Right cardiac atrium (tissue), 5 donors: ENCODE measurements around the gene ROPN1L. TPM values are rescaled to one million over a fixed set of nuclear protein-coding genes. Genes with fewer than 3 reads are reported as not detected.

Source experiments
- ATAC-seq, 2 donors: fragments of 200-7000 bp; cut with Tn5 transposase; one replicate each; pipeline versions ENCODE4 v1.8.0 to v1.9.1; 2020; ENCODE audit warnings: moderate library complexity in 2 of 2, mild to moderate bottlenecking in 1 of 2
- DNase-seq, 3 donors: peaks; one replicate each; pipeline ENCODE4 v3.0.0-alpha.2; 2020
- H3K27ac ChIP-seq: one replicate; pipeline ENCODE4 v1.5.1; 2013; ENCODE audit warnings: mild to moderate bottlenecking, low read length, control low read depth, moderate library complexity
- H3K27me3 ChIP-seq: one replicate; pipeline ENCODE4 v1.6.1; 2013; ENCODE audit not compliant: control insufficient read depth, insufficient read depth
- H3K4me1 ChIP-seq: one replicate; pipeline ENCODE4 v1.6.1; 2013; ENCODE audit warnings: low read length; ENCODE audit not compliant: control insufficient read depth, insufficient read depth
- H3K4me3 ChIP-seq: one replicate; pipeline ENCODE4 v1.5.1; 2013; ENCODE audit warnings: low read length, control low read depth
- H3K9me3 ChIP-seq: one replicate; pipeline ENCODE4 v1.6.1; 2013; ENCODE audit warnings: low read length; ENCODE audit not compliant: control insufficient read depth
- WGBS: extraction: QIAGEN DNeasy Blood & Tissue Kit; methylation state at CpG from one replicate; pipeline ENCODE4 v1.1.7; 2013; 5-methylcytosine and 5-hydroxymethylcytosine counted together
- intact Hi-C, 4 donors: fragments of 100-400 bp; cut with DNase I; formaldehyde crosslinking; loops; one replicate each; pipeline versions ENCODE4 v1.11.0 to v1.14.0; 2022 to 2023
- polyA plus RNA-seq: library from polyadenylated mRNA; stranded (reverse); fragments of 200-250 nt; gene quantifications from one replicate; pipeline ENCODE4 v1.2.3, GENCODE V29; 2013
- total RNA-seq, 4 donors: library from RNA; stranded (reverse); fragmentation: NEBNext Ultra II Directional; extraction: Animal tissue kit (Norgen Biotek cat#: 25700); gene quantifications; one replicate each; pipeline ENCODE4 v1.2.1, GENCODE V29; 2021
- donor health status: healthy with polysubstance abuse.
- donor health status: DM: no; HTN: yes; CAD: no.
- donor health status: DM: no; HTN: no; CAD: no.
- donor health status: DM: no; HTN: yes; CAD: no; lungs with severe emphysema.
- donor health status: DM: yes; HTN: yes; CAD: no.

The ROPN1L gene
- total and polyA plus RNA-seq, 5 donors: 0.78 to 1.5 (median 0.93) TPM

DNA sequence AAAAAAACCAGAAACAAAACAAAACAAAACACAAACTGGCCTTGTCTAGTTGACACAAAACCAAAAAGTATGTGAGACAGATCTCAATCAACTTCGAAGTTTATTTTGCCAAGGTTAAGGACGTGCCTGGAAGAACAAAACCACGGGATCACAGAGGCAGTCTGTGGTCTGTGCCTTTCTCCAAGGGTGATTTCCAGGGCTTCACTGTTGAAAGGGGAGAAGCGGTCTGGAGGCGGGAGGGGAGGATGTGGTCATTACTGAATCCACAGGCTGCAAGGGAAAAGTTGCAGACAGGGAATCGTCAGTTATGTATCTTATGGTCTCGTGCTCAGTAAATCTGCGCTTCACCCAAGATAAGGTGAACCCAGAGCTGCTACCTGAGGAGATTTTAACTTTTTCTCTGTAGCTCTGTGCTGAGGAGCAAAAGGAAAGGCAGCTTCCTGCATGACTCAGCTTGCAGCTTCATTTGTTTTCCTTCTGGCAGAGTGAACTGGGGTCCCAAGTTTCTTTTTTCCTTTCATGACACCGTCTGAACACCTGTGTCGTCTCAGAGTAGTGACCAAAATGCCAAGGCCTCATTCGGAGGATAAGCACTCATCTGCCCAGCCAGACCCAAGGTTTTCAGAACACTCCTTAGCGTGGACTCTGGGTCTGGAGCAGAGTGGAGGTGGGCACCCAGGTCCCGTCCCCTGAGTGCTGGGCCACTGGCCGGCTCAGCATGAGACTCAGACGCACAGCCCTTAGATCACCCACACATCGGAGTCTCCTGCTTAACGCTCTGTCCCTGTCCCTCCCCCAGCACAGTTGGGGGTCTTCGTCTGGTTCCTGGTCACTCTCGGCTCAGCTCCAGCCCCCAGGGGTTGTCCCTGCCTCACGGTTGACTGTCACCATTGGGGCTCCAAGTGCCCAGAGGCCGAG, 25.9 kb downstream of the ROPN1L start:
- 49% methylated on average over 21 of the region's 21 CpGs for WGBS
- Histone ChIP-seq H3K9me3 (no peaks in the 10 kb centered on the region), H3K27me3 (no peaks in the 10 kb centered on the region), H3K4me1 (no peaks in the 10 kb centered on the region), H3K27ac (no peak overlapping the region), H3K4me3 (no peak overlapping the region)
- DNase-seq: no peak
- peak in 1 of 2 donors; percentile 47 for ATAC-seq
- intact Hi-C loops: no loop called here

DNA sequence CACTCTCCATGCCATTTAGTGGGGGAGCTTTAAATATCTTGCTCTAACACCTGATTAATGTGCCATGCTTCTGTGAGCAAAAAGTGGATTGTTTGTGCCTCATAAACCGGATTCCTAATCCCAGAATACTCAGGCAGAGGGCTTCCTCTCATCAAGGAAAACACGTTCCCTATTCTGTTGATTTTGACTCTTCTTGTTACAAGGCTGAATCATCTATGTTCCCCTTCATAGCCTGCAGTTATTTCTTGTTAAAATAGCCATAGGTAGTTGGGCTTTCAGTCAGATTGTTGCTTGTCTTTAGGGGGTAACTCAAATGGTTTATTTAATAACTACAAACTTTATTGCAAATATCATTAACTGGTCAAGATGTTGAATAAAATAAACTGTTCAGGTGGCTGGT, 26.6 kb downstream of the ROPN1L start:
- intact Hi-C loops: no loop called here
- no peak overlapping the region for H3K27ac ChIP-seq
- 65% methylated on average over 2 of the region's 2 CpGs for WGBS
- no peaks in the 10 kb centered on the region for H3K9me3 ChIP-seq
- no peaks in the 10 kb centered on the region for H3K27me3 ChIP-seq
- ATAC-seq: no peak
- DNase-seq: no peak
- H3K4me1 ChIP-seq: no peaks in the 10 kb centered on the region
- no peak overlapping the region for H3K4me3 ChIP-seq

DNA sequence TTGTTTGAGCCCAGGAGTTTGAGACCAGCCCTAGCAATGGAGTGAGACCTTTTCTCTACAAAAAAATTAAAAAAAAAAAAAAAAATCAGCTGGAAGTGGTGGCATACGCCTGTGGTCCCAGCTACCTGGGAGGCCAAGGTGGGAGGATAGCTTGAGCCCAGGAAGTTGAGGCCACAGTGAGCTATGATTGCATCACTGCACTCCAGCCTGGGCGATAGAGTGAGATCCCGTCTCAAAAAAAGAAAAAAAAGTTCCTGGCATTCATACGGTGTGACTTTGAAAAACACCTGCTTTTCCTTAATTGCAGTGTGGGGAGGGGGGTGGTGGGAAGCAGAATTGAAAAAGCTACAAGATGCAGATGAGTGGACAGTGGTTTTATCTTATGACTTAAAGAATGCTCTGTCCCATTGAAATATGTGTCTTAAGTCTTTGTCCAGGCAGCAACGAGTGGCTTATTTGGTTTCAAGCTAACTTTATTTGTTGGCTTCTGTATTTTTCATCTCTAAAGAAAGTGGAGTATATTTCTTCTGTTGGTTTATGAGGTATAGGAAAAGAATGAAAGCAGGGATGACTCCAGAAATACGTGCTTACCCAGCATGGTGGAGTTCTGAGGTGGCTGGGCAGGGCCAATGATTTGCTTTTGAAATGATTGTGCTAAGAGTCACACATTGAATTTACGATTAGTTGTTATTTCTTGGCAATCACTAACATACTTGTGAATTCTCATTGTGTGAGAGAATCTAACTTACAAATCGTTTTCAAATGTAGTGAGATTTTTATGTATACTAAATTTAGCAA, 27.8 kb downstream of the ROPN1L start:
- intact Hi-C loops: no loop called here
- 83% methylated on average over 8 of the region's 8 CpGs for WGBS
- peaks cover 2% of the 10 kb centered on the region for H3K9me3 ChIP-seq
- H3K4me3 ChIP-seq: no peak overlapping the region
- no peak overlapping the region for H3K27ac ChIP-seq
- no peaks in the 10 kb centered on the region for H3K4me1 ChIP-seq
- ATAC-seq: no peak
- H3K27me3 ChIP-seq: no peaks in the 10 kb centered on the region
- peak in 1 of 3 donors; percentile 1 for DNase-seq

DNA sequence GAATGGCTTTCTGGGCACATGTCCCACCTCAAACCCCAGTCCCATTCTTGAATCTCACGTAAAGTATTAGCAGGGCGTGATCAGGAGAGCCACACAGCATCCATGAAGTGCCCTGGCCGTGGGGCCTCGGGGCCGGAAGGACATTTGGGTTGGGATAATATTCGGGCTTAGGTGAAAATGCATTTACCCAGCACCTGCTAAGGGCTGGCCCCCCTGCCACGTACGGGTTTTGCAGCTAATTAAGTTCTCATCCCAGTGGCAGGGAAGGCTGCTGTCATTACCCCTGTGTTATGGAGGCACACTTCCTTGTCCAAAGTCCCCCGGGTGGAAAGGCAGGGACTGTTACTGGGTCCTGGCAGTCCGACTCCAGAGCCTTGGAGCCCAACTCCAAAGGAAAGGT, 29.0 kb downstream of the ROPN1L start:
- H3K9me3 ChIP-seq: peaks cover 4% of the 10 kb centered on the region
- 92% methylated on average over 10 of the region's 10 CpGs for WGBS
- no peak overlapping the region for H3K27ac ChIP-seq
- intact Hi-C loops: no loop called here
- no peaks in the 10 kb centered on the region for H3K4me1 ChIP-seq
- no peak overlapping the region for H3K4me3 ChIP-seq
- H3K27me3 ChIP-seq: no peaks in the 10 kb centered on the region
- peak in 1 of 3 donors; percentile 15 for DNase-seq
- ATAC-seq: no peak

DNA sequence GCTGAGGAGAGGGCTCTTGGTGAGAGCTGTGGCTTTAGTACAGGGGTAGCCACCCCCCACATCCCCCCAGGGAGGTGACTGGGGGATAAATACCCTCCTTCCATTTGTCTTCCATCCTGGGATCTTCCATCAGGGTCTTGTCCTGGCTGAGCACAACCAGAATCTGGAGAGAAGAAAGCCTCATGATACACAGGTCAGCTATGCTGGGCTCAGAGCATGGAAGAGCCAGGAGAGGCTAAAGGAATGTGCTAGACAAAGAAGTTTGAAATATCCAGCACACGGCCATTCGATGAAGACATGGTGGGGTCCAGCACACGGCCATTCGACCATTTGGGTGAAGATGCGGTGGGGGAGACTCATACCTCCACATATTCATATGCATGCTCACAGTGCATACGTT, 30.0 kb downstream of the ROPN1L start:
- no peak for ATAC-seq
- intact Hi-C loops: no loop called here
- no peak overlapping the region for H3K27ac ChIP-seq
- H3K9me3 ChIP-seq: peaks cover 8% of the 10 kb centered on the region
- no peaks in the 10 kb centered on the region for H3K27me3 ChIP-seq
- H3K4me1 ChIP-seq: no peaks in the 10 kb centered on the region
- 96% methylated on average over 6 of the region's 6 CpGs for WGBS
- DNase-seq: no peak
- H3K4me3 ChIP-seq: no peak overlapping the region

DNA sequence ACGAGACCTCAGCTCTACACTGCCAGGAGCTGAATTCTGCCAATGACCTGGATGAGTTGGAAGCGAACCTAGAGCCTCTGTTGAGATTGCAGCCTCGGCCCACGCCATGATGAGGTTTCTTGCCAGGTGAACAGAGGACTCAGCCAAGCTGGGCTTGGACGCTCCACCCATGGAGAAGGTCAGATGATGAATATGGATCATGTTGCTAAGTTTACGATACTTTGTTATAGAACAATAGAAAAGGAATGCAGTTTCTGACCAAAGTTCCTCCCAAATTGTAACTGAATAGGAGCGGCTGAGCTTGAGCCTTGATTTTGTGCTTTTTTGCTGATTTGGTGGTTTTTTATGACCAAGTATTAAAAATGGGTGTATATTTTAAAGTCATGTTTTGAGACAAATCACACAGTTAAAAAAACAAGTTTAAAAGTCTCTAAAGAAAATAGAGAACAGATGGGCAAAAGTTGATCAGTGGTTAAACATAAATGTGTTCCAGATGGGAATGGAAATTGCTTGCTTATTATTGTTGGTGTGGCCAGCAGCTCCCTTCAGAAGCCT, 32.9 kb downstream of the ROPN1L start:
- intact Hi-C loops: no loop called here
- Histone ChIP-seq H3K9me3 (peaks cover 9% of the 10 kb centered on the region), H3K27ac (no peak overlapping the region), H3K4me3 (no peak overlapping the region), H3K4me1 (no peaks in the 10 kb centered on the region), H3K27me3 (no peaks in the 10 kb centered on the region)
- DNase-seq: peak in 1 of 3 donors; percentile 3
- 88% methylated on average over 7 of the region's 7 CpGs for WGBS
- no peak for ATAC-seq

DNA sequence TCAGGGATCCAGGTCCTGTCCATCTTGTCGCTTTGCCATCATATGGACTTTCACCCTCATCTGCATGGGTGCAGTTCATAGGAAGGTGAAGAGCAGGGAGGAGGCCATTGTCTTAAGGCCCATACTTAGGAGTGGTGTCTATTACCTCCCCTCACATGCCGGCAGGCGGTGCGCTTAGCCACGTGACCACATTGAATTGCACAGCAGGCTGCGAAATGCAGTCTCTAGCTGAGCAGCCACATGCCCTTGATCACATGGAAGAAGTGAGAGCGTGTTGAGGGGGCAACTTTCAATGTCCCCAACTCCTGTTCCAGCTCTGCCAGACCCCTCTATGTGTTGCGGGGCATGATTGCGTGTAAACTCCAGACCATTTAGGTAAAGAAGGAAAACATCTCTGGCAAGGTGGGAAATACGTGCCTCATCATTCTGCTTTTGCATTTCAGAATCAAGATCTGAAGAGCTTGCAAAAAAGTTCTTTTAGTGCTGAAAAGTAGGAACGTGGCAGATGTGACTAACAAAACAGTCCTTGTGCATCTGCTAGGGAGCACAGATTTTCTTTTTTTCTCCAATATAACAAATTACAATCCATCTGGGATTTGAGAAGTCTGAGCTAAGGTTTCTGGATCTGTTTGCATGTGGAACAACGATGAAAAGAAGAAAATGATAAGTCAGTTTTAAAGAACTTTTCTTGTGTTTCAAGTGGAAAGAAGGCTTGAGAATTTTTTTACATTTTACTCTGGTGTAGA, 34.4 kb downstream of the ROPN1L start:
- H3K27ac ChIP-seq: no peak overlapping the region
- H3K4me1 ChIP-seq: no peaks in the 10 kb centered on the region
- peaks cover 9% of the 10 kb centered on the region for H3K9me3 ChIP-seq
- DNase-seq (peak in 1 of 3 donors; percentile 5), ATAC-seq (no peak)
- intact Hi-C loops: no loop called here
- no peaks in the 10 kb centered on the region for H3K27me3 ChIP-seq
- 90% methylated on average over 12 of the region's 12 CpGs for WGBS
- no peak overlapping the region for H3K4me3 ChIP-seq

DNA sequence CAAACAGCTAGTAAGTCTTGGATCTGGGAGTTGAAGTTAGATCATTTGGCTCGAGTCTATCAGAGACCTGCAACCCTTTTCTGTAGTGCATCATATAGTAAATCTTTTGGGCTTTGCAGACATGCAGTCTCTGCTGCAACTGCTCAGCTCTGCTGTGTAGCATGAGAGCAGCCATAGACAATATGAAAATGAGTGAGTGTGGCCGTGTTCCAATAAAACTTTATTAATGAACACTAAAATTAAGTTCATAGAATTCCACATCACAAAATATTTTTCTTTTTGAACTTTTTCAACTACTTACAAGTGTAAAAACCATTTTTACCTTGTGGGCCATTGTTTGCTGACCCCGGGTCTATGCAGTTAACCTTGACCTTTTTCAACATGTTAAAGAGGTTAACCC, 35.2 kb downstream of the ROPN1L start:
- intact Hi-C loops: no loop called here
- no peak for ATAC-seq
- H3K27me3 ChIP-seq: no peaks in the 10 kb centered on the region
- H3K27ac ChIP-seq: no peak overlapping the region
- peaks cover 9% of the 10 kb centered on the region for H3K9me3 ChIP-seq
- DNase-seq: peak in 1 of 3 donors; percentile 1
- H3K4me3 ChIP-seq: no peak overlapping the region
- H3K4me1 ChIP-seq: no peaks in the 10 kb centered on the region
- 89% methylated on average over 3 of the region's 3 CpGs for WGBS

DNA sequence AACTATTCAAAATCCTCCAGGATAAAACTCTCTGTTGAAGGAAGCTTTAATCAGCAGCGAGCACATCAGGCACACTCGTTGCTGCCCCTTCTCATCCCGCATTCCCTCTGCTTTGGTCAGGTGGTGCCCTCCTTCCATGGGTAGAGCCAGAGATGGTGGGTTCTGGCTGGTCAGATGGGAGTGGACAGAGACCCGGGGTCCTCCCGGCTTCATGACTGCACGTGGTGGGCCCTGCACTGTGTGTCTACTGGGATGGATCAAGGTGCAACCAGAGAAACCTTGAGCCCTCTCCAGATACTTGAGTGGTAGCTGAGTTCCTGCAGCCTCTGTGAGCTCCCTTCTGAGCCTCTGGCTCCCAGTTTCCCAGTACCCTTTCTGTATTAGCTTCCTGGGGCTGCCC, 36.3 kb downstream of the ROPN1L start:
- Histone ChIP-seq H3K27ac (no peak overlapping the region), H3K4me3 (no peak overlapping the region), H3K27me3 (no peaks in the 10 kb centered on the region), H3K4me1 (no peaks in the 10 kb centered on the region), H3K9me3 (peaks cover 9% of the 10 kb centered on the region)
- no peak for ATAC-seq
- DNase-seq: peak in 2 of 3 donors; percentile 11 to 15
- intact Hi-C loops: no loop called here
- whole genome bisulfite sequencing: 93% methylated on average over 6 of the region's 6 CpGs

DNA sequence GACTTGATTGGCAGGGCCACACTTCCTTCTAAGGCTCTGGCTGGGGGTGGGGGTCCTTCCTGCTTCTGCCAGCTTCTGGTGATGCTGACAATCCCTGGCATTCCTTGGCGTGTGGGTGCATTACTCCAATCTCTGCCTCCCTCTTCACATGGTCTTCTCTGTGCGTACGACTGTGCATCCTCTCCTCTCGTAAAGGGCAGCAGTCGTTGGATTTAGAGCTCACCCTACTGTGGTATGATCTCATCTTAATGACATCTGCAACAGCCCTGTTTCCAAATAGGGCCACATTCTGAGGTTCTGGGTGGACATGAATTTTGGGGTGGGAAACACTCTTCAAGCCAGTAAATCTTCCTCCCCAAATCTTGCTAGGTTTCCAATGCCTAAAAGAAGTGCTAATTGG, 36.8 kb downstream of the ROPN1L start:
- WGBS: 59% methylated on average over 5 of the region's 5 CpGs
- no peak for ATAC-seq
- intact Hi-C loops: no loop called here

More for the DNA sequence above, 36.8 kb downstream of the ROPN1L start:
- Histone ChIP-seq H3K27me3 (no peaks in the 10 kb centered on the region), H3K27ac (no peak overlapping the region), H3K9me3 (peaks cover 9% of the 10 kb centered on the region), H3K4me3 (no peak overlapping the region), H3K4me1 (no peaks in the 10 kb centered on the region)
- peak in 2 of 3 donors; percentile 3 to 30 for DNase-seq
